K562 (cell line): ENCODE results near the gene ZC3H12A. TPM values are rescaled to one million over a fixed set of nuclear protein-coding genes. Genes with fewer than 3 reads are reported as not detected.

Experiments used
- CEBPG ChIP-seq, 3 experiments: fragments of 200-800 bp in 1 of 3; sonication (Bioruptor generic) in 1 of 3; sonication (generic) in 1 of 3; formaldehyde crosslinking in 1 of 3; IDR thresholded peaks in 2 of 3; conservative IDR thresholded peaks in 1 of 3; 2 replicates each; pipeline versions ENCODE4 v1.6.1 to v1.8.0; 2016 to 2022; ENCODE audit warnings: missing compliant biosample characterization in 2 of 3, missing genetic modification characterization in 2 of 3, mild to moderate bottlenecking in 1 of 3, missing genetic modification reagents in 1 of 3
- MTF1 ChIP-seq: fragments of 250-450 bp; sonication (Bioruptor Pico); IDR thresholded peaks from 2 replicates; pipeline ENCODE4 v1.9.0; 2021; ENCODE audit warnings: moderate library complexity, mild to moderate bottlenecking, inconsistent platforms, borderline replicate concordance
- NFRKB ChIP-seq: fragments of 450-650 bp; IDR thresholded peaks from 2 replicates; pipeline ENCODE4 v1.6.1; 2016; ENCODE audit warnings: low read depth
- NRF1 ChIP-seq, 2 experiments: fragments of 450-650 bp; IDR thresholded peaks in 1 of 2; conservative IDR thresholded peaks in 1 of 2; 2 replicates each; pipeline ENCODE4 v1.6.1; 2014; ENCODE audit warnings: mild to moderate bottlenecking in 2 of 2
- PRDM10 ChIP-seq: fragments of 450-650 bp; IDR thresholded peaks from 2 replicates; pipeline ENCODE4 v1.6.1; 2018; ENCODE audit not compliant: partially characterized antibody
- ZBTB5 ChIP-seq: fragments of 450-650 bp; IDR thresholded peaks from 2 replicates; pipeline ENCODE4 v1.6.1; 2017; ENCODE audit warnings: antibody characterized with exemption
- ZNF12 ChIP-seq: sonication (generic); formaldehyde crosslinking; IDR thresholded peaks from 2 replicates; pipeline ENCODE4 v1.4.0; 2020; ENCODE audit warnings: mild to moderate bottlenecking, missing genetic modification reagents
- ZNF644 ChIP-seq: fragments of 200-800 bp; sonication (Bioruptor generic); IDR thresholded peaks from 2 replicates; pipeline ENCODE4 v1.6.1; 2016; ENCODE audit warnings: low read depth, missing genetic modification characterization, missing compliant biosample characterization
- polyA plus RNA-seq, 8 experiments: library from polyadenylated mRNA; depleted of rRNA in 4 of 8; stranded (reverse) in 5 of 8; unstranded in 3 of 8; fragments of >200 nt; fragmentation: Nextera tagmentation in 2 of 8; fragmentation: Illumina TruSeq in 1 of 8; extraction: Ambion mirVana in 2 of 8; extraction: Trizol in 1 of 8; gene quantifications; 2 replicates each; pipeline versions ENCODE4 v1.2.1 to v1.2.3, GENCODE V29; 2011 to 2014; ENCODE audit warnings: inconsistent platforms in 1 of 8, missing spikeins in 1 of 8
- total RNA-seq, 7 experiments: library from RNA; depleted of rRNA in 6 of 7; stranded (reverse); fragments of >200 nt in 6 of 7; fragmentation: Illumina TruSeq in 2 of 7; extraction: Trizol in 2 of 7; gene quantifications; 2 replicates each; pipeline versions ENCODE4 v1.2.1 to v1.2.3, GENCODE V29; 2011 to 2021; ENCODE audit warnings: low replicate concordance in 1 of 7

ZC3H12A gene
- total and polyA plus RNA-seq, 9 of the 15 experiments (the other 6 are each of a cell fraction or from before 2014, with no cell fraction given) = 0.14 to 9.4 (median 6.7) TPM

GRCh38 chr1:37514350-37515184 lies 40.2 kb downstream of the ZC3H12A start, which contains the start of gene MEAF6 (continued):
- TF ChIP-seq PRDM10 (no peak), ZNF644 (tag) (no peak), NRF1 (conservative IDR thresholded peaks at IDR 0.05 in 1 of 2, IDR thresholded peaks at IDR 0.05 in 1 of 2) (peak; percentile 96 to 97), CEBPG (CRISPR knock-in tag; IDR thresholded peaks at IDR 0.05) (no peak), CEBPG (tag; conservative IDR thresholded peaks at IDR 0.05 in 1 of 2, IDR thresholded peaks at IDR 0.05 in 1 of 2) (no peak), ZBTB5 (no peak), MTF1 (CRISPR knock-in tag) (no peak), NFRKB (peak; percentile 68; the same call in 1 of the 2 replicates), ZNF12 (CRISPR knock-in tag) (no peak; the same call in none of the 2 replicates)
